Stomach (tissue), 4 donors: ENCODE results near the gene AP2S1.

Experiments used
- POLR2AphosphoS5 ChIP-seq, 3 donors: sonication (generic); formaldehyde crosslinking; IDR thresholded peaks; one replicate each; pipeline ENCODE4 v1.6.1; 2016; ENCODE audit warnings: antibody characterized with exemption in 3 of 3
- TF ChIP-seq, protein P1 (sequence below), 7 experiments: fragments of 450-650 bp in 4 of 7; fragments of 200-600 bp in 3 of 7; sonication (generic) in 3 of 7; IDR thresholded peaks; one replicate each; pipeline ENCODE4 v1.5.1; 2016 to 2019; ENCODE audit warnings: antibody characterized with exemption in 7 of 7, control low read depth in 2 of 7, mild to moderate bottlenecking in 1 of 7

DNA sequence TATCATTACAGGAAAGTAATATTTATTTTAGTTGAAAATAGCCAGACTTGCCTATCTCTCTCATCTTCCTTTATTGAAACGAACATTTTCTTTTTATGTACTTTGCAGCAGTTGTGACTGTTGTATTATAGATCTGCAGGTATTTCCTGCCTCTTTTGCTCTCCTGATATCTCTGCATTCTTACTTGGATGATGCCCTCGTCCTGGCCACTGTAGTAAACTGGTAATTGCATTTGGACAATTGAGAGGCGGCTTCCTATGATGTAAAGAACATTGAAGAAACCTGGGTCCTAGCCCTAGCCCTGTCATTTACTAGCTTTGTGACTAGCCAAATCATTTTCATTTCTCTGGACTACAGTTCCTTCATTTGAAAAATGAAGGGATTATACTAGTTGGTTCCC, 16.5 kb upstream of the AP2S1 start:
- TF ChIP-seq, protein P1, sequence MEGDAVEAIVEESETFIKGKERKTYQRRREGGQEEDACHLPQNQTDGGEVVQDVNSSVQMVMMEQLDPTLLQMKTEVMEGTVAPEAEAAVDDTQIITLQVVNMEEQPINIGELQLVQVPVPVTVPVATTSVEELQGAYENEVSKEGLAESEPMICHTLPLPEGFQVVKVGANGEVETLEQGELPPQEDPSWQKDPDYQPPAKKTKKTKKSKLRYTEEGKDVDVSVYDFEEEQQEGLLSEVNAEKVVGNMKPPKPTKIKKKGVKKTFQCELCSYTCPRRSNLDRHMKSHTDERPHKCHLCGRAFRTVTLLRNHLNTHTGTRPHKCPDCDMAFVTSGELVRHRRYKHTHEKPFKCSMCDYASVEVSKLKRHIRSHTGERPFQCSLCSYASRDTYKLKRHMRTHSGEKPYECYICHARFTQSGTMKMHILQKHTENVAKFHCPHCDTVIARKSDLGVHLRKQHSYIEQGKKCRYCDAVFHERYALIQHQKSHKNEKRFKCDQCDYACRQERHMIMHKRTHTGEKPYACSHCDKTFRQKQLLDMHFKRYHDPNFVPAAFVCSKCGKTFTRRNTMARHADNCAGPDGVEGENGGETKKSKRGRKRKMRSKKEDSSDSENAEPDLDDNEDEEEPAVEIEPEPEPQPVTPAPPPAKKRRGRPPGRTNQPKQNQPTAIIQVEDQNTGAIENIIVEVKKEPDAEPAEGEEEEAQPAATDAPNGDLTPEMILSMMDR (IDR thresholded peaks at IDR 0.05) = no peak
- TF ChIP-seq POLR2AphosphoS5 (IDR thresholded peaks at IDR 0.05) = no peak
